HG03135 (cell line): ENCODE measurements around the gene TNKS2.
"Not testable (repeated sequence)": the region's sequence is repeated elsewhere in the genome, so short reads cannot be mapped to it uniquely, and the experiment has no call there.

Experiments used
- ATAC-seq: cut with Tn5 transposase; IDR thresholded peaks from one replicate; pipeline ENCODE4 v1.9.1; 2021; ENCODE audit warnings: mild to moderate bottlenecking, moderate library complexity; ENCODE audit not compliant: unreplicated experiment

The TNKS2 gene

GRCh38 chr10:91864744-91865143 lies 66.5 kb downstream of the TNKS2 start:
- ATAC-seq, result no peak

- ATAC-seq, result no peak
Measured at GRCh38 chr10:91865562-91866081, 67.4 kb downstream of the TNKS2 start.

GRCh38 chr10:91875156-91875555 lies 76.9 kb downstream of the TNKS2 start:
- no peak for ATAC-seq

- ATAC-seq, result no peak
Measured at GRCh38 chr10:91875779-91876178, 77.6 kb downstream of the TNKS2 start.

- ATAC-seq, result no peak
Measured at GRCh38 chr10:91879515-91880170, 81.4 kb downstream of the TNKS2 start.

- ATAC-seq, result no peak
Measured at GRCh38 chr10:91880310-91880709, 82.1 kb downstream of the TNKS2 start.

GRCh38 chr10:91883549-91884444 lies 85.6 kb downstream of the TNKS2 start:
- ATAC-seq, result no peak

GRCh38 chr10:91884536-91884935 lies 86.3 kb downstream of the TNKS2 start:
- no peak for ATAC-seq

GRCh38 chr10:91885362-91886079 lies 87.3 kb downstream of the TNKS2 start:
- no peak for ATAC-seq

- no peak for ATAC-seq
Measured at GRCh38 chr10:91886954-91887271, 88.7 kb downstream of the TNKS2 start.

GRCh38 chr10:91887272-91888076 lies 89.2 kb downstream of the TNKS2 start:
- no peak for ATAC-seq

- no peak for ATAC-seq
Measured at GRCh38 chr10:91891125-91892001, 93.1 kb downstream of the TNKS2 start.

- no peak for ATAC-seq
Measured at GRCh38 chr10:91893051-91893450, 94.8 kb downstream of the TNKS2 start.

GRCh38 chr10:91894261-91894685 lies 96.0 kb downstream of the TNKS2 start:
- not testable (repeated sequence) for ATAC-seq

- ATAC-seq, result no peak
Measured at GRCh38 chr10:91896212-91896756, 98.1 kb downstream of the TNKS2 start.

- ATAC-seq, result no peak
Measured at GRCh38 chr10:91897421-91897820, 99.2 kb downstream of the TNKS2 start.

GRCh38 chr10:91901784-91902677 lies 103.8 kb downstream of the TNKS2 start:
- ATAC-seq, result no peak

- ATAC-seq, result no peak
Measured at GRCh38 chr10:91907033-91907594, 108.9 kb downstream of the TNKS2 start.
